Hepatocyte (in vitro differentiated cells): ENCODE results near the gene GMDS. TPM values are rescaled to one million over a fixed set of nuclear protein-coding genes. Genes with fewer than 3 reads are reported as not detected.

ENCODE experiments used
- DNase-seq: peaks from one replicate; pipeline ENCODE4 v3.0.0-alpha.2; 2016; ENCODE audit warnings: low spot score
- H2AFZ ChIP-seq: fragments of 200-600 bp; sonication (generic); 2 replicates; pipeline ENCODE4 v1.6.0; 2016; ENCODE audit warnings: antibody characterized with exemption, mild to moderate bottlenecking
- H3K27ac ChIP-seq: fragments of 200-600 bp; sonication (generic); 2 replicates; pipeline ENCODE4 v1.5.1; 2016; ENCODE audit warnings: mild to moderate bottlenecking
- H3K27me3 ChIP-seq: fragments of 200-600 bp; sonication (generic); 2 replicates; pipeline ENCODE4 v1.6.1; 2016
- H3K36me3 ChIP-seq: fragments of 200-600 bp; sonication (generic); replicated peaks from 2 replicates; pipeline ENCODE4 v1.5.1; 2016; ENCODE audit warnings: low read depth; ENCODE audit not compliant: insufficient read depth
- H3K4me1 ChIP-seq: fragments of 200-600 bp; sonication (generic); 2 replicates; pipeline ENCODE4 v1.5.1; 2016; ENCODE audit warnings: mild to moderate bottlenecking, moderate library complexity; ENCODE audit not compliant: insufficient read depth
- H3K4me2 ChIP-seq: fragments of 200-600 bp; sonication (generic); 2 replicates; pipeline ENCODE4 v1.6.0; 2016
- H3K4me3 ChIP-seq: fragments of 200-600 bp; sonication (generic); 2 replicates; pipeline ENCODE4 v1.5.1; 2016; ENCODE audit warnings: mild to moderate bottlenecking
- H3K79me2 ChIP-seq: fragments of 200-600 bp; sonication (generic); 2 replicates; pipeline ENCODE4 v1.6.0; 2017; ENCODE audit warnings: mild to moderate bottlenecking
- H3K9me2 ChIP-seq: fragments of 200-600 bp; sonication (generic); replicated peaks from 2 replicates; pipeline ENCODE4 v1.6.0; 2017; ENCODE audit warnings: mild to moderate bottlenecking; ENCODE audit not compliant: insufficient read depth
- H3K9me3 ChIP-seq: fragments of 200-600 bp; sonication (generic); 2 replicates; pipeline ENCODE4 v1.5.1; 2016; ENCODE audit warnings: low read depth, mild to moderate bottlenecking
- H4K20me1 ChIP-seq: fragments of 200-600 bp; sonication (generic); 2 replicates; pipeline ENCODE4 v1.6.0; 2016; ENCODE audit warnings: mild to moderate bottlenecking; ENCODE audit not compliant: insufficient read depth, poor library complexity, severe bottlenecking
- EZH2 ChIP-seq: fragments of 200-600 bp; sonication (generic); IDR thresholded peaks from 2 replicates; pipeline ENCODE4 v1.6.1; 2016; ENCODE audit warnings: antibody characterized with exemption, mild to moderate bottlenecking, borderline replicate concordance
- EZH2phosphoT487 ChIP-seq: fragments of 200-600 bp; sonication (generic); IDR thresholded peaks from one replicate; pipeline ENCODE4 v1.6.1; 2018; ENCODE audit warnings: antibody characterized with exemption, mild to moderate bottlenecking, low read depth, moderate library complexity; ENCODE audit not compliant: unreplicated experiment, severe bottlenecking
- WGBS: methylation state at CpG from one replicate; pipeline ENCODE4 v1.1.6; 2016; ENCODE audit warnings: low lambda C conversion rate; ENCODE audit errors: missing lambda C conversion rate; 5-methylcytosine and 5-hydroxymethylcytosine counted together
- polyA plus RNA-seq: library from polyadenylated mRNA; unstranded; fragments of >200 nt; fragmentation: Nextera tagmentation; extraction: Ambion mirVana; gene quantifications from 2 replicates; pipeline ENCODE4 v1.2.1, GENCODE V29; 2016
- total RNA-seq: library from RNA; depleted of rRNA; stranded (reverse); fragments of >200 nt; gene quantifications from 2 replicates; pipeline ENCODE4 v1.2.3, GENCODE V29; 2014
- TF ChIP-seq, protein P1 (sequence below): fragments of 200-600 bp; sonication (generic); IDR thresholded peaks from 2 replicates; pipeline ENCODE4 v1.5.1; 2016; ENCODE audit warnings: antibody characterized with exemption, mild to moderate bottlenecking; ENCODE audit not compliant: poor library complexity

Gene GMDS
- total and polyA plus RNA-seq, 2 experiments from 2014 or later: 20.7 to 32.6 TPM

DNA sequence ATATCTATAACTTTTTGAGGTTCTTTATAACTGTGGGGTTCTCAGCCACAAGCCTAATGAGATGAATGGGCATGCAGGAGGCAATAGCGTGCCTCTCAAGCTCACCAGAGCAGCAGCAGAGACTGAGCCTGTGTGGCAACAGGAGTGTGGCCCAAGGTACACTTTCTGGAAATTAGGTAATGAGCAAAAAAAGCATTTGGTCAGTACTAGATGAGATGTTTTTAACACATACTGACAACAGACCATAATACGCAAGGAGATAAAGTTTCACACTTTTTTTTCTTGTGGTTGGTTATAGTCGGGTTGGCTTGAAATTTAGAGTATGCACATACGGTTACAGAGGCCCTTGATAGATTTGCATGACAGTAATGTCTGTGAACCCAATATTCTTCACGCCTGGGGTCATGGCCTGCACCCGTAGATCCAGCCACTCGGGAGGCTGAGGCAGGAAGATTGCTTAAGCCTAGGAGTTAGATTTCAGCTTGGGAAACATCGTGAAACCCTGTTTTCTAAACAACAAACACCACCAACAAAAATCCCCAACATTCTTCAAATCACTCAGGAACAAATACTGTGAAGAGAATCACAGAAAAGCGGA lies 300.1 kb downstream of the GMDS start:
- TF ChIP-seq, protein P1, sequence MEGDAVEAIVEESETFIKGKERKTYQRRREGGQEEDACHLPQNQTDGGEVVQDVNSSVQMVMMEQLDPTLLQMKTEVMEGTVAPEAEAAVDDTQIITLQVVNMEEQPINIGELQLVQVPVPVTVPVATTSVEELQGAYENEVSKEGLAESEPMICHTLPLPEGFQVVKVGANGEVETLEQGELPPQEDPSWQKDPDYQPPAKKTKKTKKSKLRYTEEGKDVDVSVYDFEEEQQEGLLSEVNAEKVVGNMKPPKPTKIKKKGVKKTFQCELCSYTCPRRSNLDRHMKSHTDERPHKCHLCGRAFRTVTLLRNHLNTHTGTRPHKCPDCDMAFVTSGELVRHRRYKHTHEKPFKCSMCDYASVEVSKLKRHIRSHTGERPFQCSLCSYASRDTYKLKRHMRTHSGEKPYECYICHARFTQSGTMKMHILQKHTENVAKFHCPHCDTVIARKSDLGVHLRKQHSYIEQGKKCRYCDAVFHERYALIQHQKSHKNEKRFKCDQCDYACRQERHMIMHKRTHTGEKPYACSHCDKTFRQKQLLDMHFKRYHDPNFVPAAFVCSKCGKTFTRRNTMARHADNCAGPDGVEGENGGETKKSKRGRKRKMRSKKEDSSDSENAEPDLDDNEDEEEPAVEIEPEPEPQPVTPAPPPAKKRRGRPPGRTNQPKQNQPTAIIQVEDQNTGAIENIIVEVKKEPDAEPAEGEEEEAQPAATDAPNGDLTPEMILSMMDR: no peak
- TF ChIP-seq EZH2phosphoT487 (no peak), EZH2 (no peak)
- DNase-seq: no peak
- no peak overlapping the region for H3K27ac ChIP-seq
- H2AFZ ChIP-seq: no peak overlapping the region
- H3K4me3 ChIP-seq: no peak overlapping the region
- no peaks in the 10 kb centered on the region for H3K9me2 ChIP-seq
- no peaks in the 10 kb centered on the region for H4K20me1 ChIP-seq
- no peaks in the 10 kb centered on the region for H3K27me3 ChIP-seq
- no peaks in the 10 kb centered on the region for H3K4me1 ChIP-seq
- WGBS: 74% methylated on average over 9 of the region's 9 CpGs
- no peaks in the 10 kb centered on the region for H3K9me3 ChIP-seq
- no peaks in the 10 kb centered on the region for H3K79me2 ChIP-seq
- no peak overlapping the region for H3K4me2 ChIP-seq
- H3K36me3 ChIP-seq: no peaks in the 10 kb centered on the region

DNA sequence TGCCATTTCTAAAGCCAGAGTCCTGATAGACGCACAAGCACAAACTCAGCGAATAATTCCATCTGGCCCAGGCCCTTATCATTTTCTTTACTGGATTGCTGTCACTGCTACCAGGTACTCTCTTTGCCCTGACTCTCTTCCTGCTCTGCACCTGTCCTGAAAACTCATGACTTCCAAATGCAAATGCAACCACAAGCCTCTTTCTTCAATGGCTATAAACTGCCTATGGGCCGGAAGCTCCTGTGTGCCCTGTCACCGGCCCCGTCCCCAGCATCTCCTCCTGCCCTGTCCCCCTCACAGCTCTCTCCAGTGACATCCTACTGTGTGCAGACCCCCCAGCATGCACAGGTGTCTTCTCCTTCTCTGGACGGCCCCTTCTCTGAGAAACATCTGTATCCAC lies 302.6 kb downstream of the GMDS start:
- H3K27me3 ChIP-seq: no peaks in the 10 kb centered on the region
- no peak overlapping the region for H3K4me2 ChIP-seq
- H3K4me1 ChIP-seq: no peaks in the 10 kb centered on the region
- H3K36me3 ChIP-seq: no peaks in the 10 kb centered on the region
- H4K20me1 ChIP-seq: no peaks in the 10 kb centered on the region
- H3K27ac ChIP-seq: no peak overlapping the region
- no peak for DNase-seq
- H3K4me3 ChIP-seq: no peak overlapping the region
- TF ChIP-seq EZH2: no peak
- TF ChIP-seq EZH2phosphoT487: no peak
- TF ChIP-seq, protein P1: no peak
- WGBS: 94% methylated on average over 6 of the region's 6 CpGs
- no peaks in the 10 kb centered on the region for H3K9me2 ChIP-seq
- H3K9me3 ChIP-seq: no peaks in the 10 kb centered on the region
- H3K79me2 ChIP-seq: no peaks in the 10 kb centered on the region
- no peak overlapping the region for H2AFZ ChIP-seq

DNA sequence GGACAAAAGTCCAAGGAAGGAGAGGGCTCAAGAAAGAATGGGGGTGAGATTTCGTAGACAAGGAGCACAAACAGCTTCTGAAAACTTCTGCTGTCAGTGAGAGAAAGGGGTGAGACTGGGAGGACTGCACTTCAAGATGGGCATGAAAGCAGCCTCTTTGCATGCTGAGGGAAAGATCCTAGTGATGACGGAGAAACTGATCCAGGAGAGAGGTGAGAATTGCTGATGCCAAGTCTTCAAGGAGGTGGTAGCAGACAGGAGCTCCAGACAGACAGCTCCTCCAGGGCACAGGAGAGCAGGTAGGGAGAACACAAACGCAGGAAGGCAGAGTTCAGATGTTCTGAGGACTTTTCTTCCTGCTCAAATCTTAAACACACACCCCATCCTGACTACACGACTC lies 303.9 kb downstream of the GMDS start:
- no peaks in the 10 kb centered on the region for H4K20me1 ChIP-seq
- no peak overlapping the region for H2AFZ ChIP-seq
- H3K9me3 ChIP-seq: no peaks in the 10 kb centered on the region
- no peaks in the 10 kb centered on the region for H3K79me2 ChIP-seq
- no peak overlapping the region for H3K4me2 ChIP-seq
- TF ChIP-seq, protein P1: no peak
- DNase-seq: no peak
- no peaks in the 10 kb centered on the region for H3K4me1 ChIP-seq
- 90% methylated on average over 4 of the region's 4 CpGs for WGBS
- no peaks in the 10 kb centered on the region for H3K36me3 ChIP-seq
- H3K4me3 ChIP-seq: no peak overlapping the region
- no peaks in the 10 kb centered on the region for H3K27me3 ChIP-seq
- no peak overlapping the region for H3K27ac ChIP-seq
- no peaks in the 10 kb centered on the region for H3K9me2 ChIP-seq

DNA sequence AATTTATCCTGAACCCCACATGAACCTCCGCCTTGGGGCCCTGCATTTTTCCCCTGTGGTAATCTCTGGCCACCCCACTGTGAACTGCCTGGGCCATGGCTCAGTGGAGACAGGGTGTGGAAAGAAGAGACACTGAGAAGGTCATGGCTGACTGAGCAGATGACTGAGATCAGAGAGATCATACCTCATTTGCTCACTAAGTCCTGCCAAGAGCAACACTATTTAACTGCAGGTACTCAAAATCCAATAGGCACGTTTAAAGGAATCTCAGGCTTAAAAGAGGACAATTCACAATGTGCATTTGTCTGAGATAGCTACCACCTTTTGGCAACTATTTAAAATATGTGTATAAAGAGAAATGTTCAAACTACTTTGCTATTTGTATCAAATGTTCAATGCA lies 305.0 kb downstream of the GMDS start:
- no peaks in the 10 kb centered on the region for H3K79me2 ChIP-seq
- no peak for TF ChIP-seq EZH2
- TF ChIP-seq EZH2phosphoT487: no peak
- TF ChIP-seq, protein P1: no peak
- no peaks in the 10 kb centered on the region for H3K27me3 ChIP-seq
- H3K4me1 ChIP-seq: no peaks in the 10 kb centered on the region
- no peaks in the 10 kb centered on the region for H3K9me3 ChIP-seq
- no peaks in the 10 kb centered on the region for H3K36me3 ChIP-seq
- 76% methylated on average over 2 of the region's 2 CpGs for WGBS
- no peaks in the 10 kb centered on the region for H4K20me1 ChIP-seq
- no peak overlapping the region for H3K4me2 ChIP-seq
- no peak overlapping the region for H2AFZ ChIP-seq
- H3K4me3 ChIP-seq: no peak overlapping the region
- no peaks in the 10 kb centered on the region for H3K9me2 ChIP-seq
- no peak overlapping the region for H3K27ac ChIP-seq
- no peak for DNase-seq
